NCI-H2171 treated with DMSO at 0.1 percent for 48 hours (cell line): Measurements from ENCODE around the gene LMCD1.

Experiments used
- DNase-seq: peaks from one replicate; lab custom pipeline; 2025; lab: John Stamatoyannopoulos, UW

LMCD1 gene

GRCh38 chr3:8505621-8506020 is 4.0 kb downstream of the LMCD1 start:
- DNase-seq, result no peak

- DNase-seq, result no peak
Observed at GRCh38 chr3:8506571-8507061, 5.0 kb downstream of the LMCD1 start.

GRCh38 chr3:8507496-8507895 is 5.9 kb downstream of the LMCD1 start:
- DNase-seq, result no peak

GRCh38 chr3:8509961-8510360 is 8.3 kb downstream of the LMCD1 start:
- DNase-seq, result no peak

GRCh38 chr3:8512234-8512633 is 10.6 kb downstream of the LMCD1 start:
- DNase-seq, result no peak

- no peak for DNase-seq
Observed at GRCh38 chr3:8516047-8516661, 14.5 kb downstream of the LMCD1 start.

- DNase-seq, result no peak
Observed at GRCh38 chr3:8516783-8517182, 15.2 kb downstream of the LMCD1 start.

GRCh38 chr3:8517487-8517886 is 15.9 kb downstream of the LMCD1 start:
- no peak for DNase-seq

- DNase-seq, result no peak
Observed at GRCh38 chr3:8518138-8518537, 16.5 kb downstream of the LMCD1 start.

- no peak for DNase-seq
Observed at GRCh38 chr3:8519156-8519555, 17.5 kb downstream of the LMCD1 start.

GRCh38 chr3:8519774-8520448 is 18.3 kb downstream of the LMCD1 start:
- no peak for DNase-seq

GRCh38 chr3:8520816-8521403 is 19.3 kb downstream of the LMCD1 start:
- no peak for DNase-seq

GRCh38 chr3:8523041-8523440 is 21.4 kb downstream of the LMCD1 start:
- no peak for DNase-seq

- no peak for DNase-seq
Observed at GRCh38 chr3:8524249-8524648, 22.6 kb downstream of the LMCD1 start.

- DNase-seq, result no peak
Observed at GRCh38 chr3:8524656-8525399, 23.2 kb downstream of the LMCD1 start.

- DNase-seq, result no peak
Observed at GRCh38 chr3:8525893-8526292, 24.3 kb downstream of the LMCD1 start.

GRCh38 chr3:8529181-8529637 is 27.6 kb downstream of the LMCD1 start:
- DNase-seq, result no peak

GRCh38 chr3:8529738-8530525 is 28.3 kb downstream of the LMCD1 start:
- no peak for DNase-seq

- no peak for DNase-seq
Observed at GRCh38 chr3:8530581-8530980, 29.0 kb downstream of the LMCD1 start.

- DNase-seq, result no peak
Observed at GRCh38 chr3:8532251-8532871, 30.7 kb downstream of the LMCD1 start.
